Trophoblast cell (in vitro differentiated cells and primary cell): Measurements from ENCODE around the gene GNAL.

Source experiments
- DNase-seq, 2 donors: peaks; one replicate each; pipeline ENCODE4 v3.0.0-alpha.2; 2016
- H2AFZ ChIP-seq: 2 replicates; pipeline ENCODE4 v1.6.1; 2013; ENCODE audit warnings: low read length, moderate library complexity, mild to moderate bottlenecking; ENCODE audit not compliant: insufficient read depth, poor library complexity
- H2AK5ac ChIP-seq: 2 replicates; pipeline ENCODE4 v1.6.1; 2013; ENCODE audit warnings: mild to moderate bottlenecking, low read length
- H2BK120ac ChIP-seq: 2 replicates; pipeline ENCODE4 v1.6.1; 2013; ENCODE audit warnings: low read length, mild to moderate bottlenecking, moderate library complexity; ENCODE audit not compliant: insufficient read depth, poor library complexity
- H2BK12ac ChIP-seq: 2 replicates; pipeline ENCODE4 v1.6.1; 2013; ENCODE audit warnings: mild to moderate bottlenecking, low read length, moderate library complexity
- H2BK5ac ChIP-seq: 2 replicates; pipeline ENCODE4 v1.6.1; 2013; ENCODE audit warnings: low read length, low read depth, moderate library complexity, mild to moderate bottlenecking; ENCODE audit not compliant: poor library complexity
- H3K14ac ChIP-seq: 2 replicates; pipeline ENCODE4 v1.6.1; 2013; ENCODE audit warnings: mild to moderate bottlenecking, low read length
- H3K18ac ChIP-seq: 2 replicates; pipeline ENCODE4 v1.6.1; 2013; ENCODE audit warnings: mild to moderate bottlenecking, low read length
- H3K23ac ChIP-seq: 2 replicates; pipeline ENCODE4 v1.6.1; 2013; ENCODE audit warnings: low read length
- H3K27ac ChIP-seq: 2 replicates; pipeline ENCODE4 v1.5.1; 2013; ENCODE audit warnings: low read depth, mild to moderate bottlenecking, inconsistent platforms, low read length, moderate library complexity
- H3K27me3 ChIP-seq: 2 replicates; pipeline ENCODE4 v1.6.1; 2013; ENCODE audit warnings: inconsistent platforms, mild to moderate bottlenecking, low read length, moderate library complexity; ENCODE audit not compliant: insufficient read depth
- H3K36me3 ChIP-seq, 2 experiments: 1 replicate in 1 of 2; 2 replicates in 1 of 2; pipeline ENCODE4 v1.6.1; 2013; ENCODE audit warnings: low read length in 2 of 2, mild to moderate bottlenecking in 2 of 2, moderate library complexity in 1 of 2; ENCODE audit not compliant: insufficient read depth in 2 of 2, control insufficient read depth in 1 of 2
- H3K4ac ChIP-seq: 2 replicates; pipeline ENCODE4 v1.6.1; 2013; ENCODE audit warnings: low read depth, mild to moderate bottlenecking, low read length, moderate library complexity
- H3K4me1 ChIP-seq, 2 experiments: 1 replicate in 1 of 2; 2 replicates in 1 of 2; pipeline ENCODE4 v1.6.1; 2013; ENCODE audit warnings: low read length in 2 of 2, mild to moderate bottlenecking in 2 of 2, moderate library complexity in 1 of 2; ENCODE audit not compliant: insufficient read depth in 2 of 2, control insufficient read depth in 1 of 2
- H3K4me2 ChIP-seq: 2 replicates; pipeline ENCODE4 v1.6.1; 2013; ENCODE audit warnings: inconsistent platforms, mild to moderate bottlenecking, low read length, moderate library complexity
- H3K4me3 ChIP-seq: 2 replicates; pipeline ENCODE4 v1.5.1; 2013; ENCODE audit warnings: mild to moderate bottlenecking, low read depth, low read length, inconsistent platforms
- H3K79me1 ChIP-seq: one replicate; pipeline ENCODE4 v1.6.1; 2013; ENCODE audit warnings: low read length
- H3K79me2 ChIP-seq: 2 replicates; pipeline ENCODE4 v1.6.1; 2013; ENCODE audit warnings: low read length, mild to moderate bottlenecking; ENCODE audit not compliant: control insufficient read depth, insufficient read depth, poor library complexity
- H3K9ac ChIP-seq: 2 replicates; pipeline ENCODE4 v1.6.1; 2013; ENCODE audit warnings: mild to moderate bottlenecking, low read length
- H3K9me3 ChIP-seq: 2 replicates; pipeline ENCODE4 v1.6.1; 2013; ENCODE audit warnings: low read depth, mild to moderate bottlenecking, control low read depth, inconsistent platforms, low read length; ENCODE audit not compliant: insufficient read depth
- H4K12ac ChIP-seq: 2 replicates; pipeline ENCODE4 v1.6.1; 2013; ENCODE audit warnings: low read depth, mild to moderate bottlenecking, low read length, moderate library complexity
- H4K8ac ChIP-seq: 2 replicates; pipeline ENCODE4 v1.6.1; 2013; ENCODE audit warnings: low read depth, mild to moderate bottlenecking, low read length, moderate library complexity
- H4K91ac ChIP-seq: one replicate; pipeline ENCODE4 v1.6.1; 2013; ENCODE audit warnings: low read depth, mild to moderate bottlenecking, low read length, moderate library complexity
- WGBS: extraction: QIAGEN DNeasy Blood & Tissue Kit; methylation state at CpG from one replicate; pipeline ENCODE4 v1.1.7; 2013; ENCODE audit warnings: missing lambda C conversion rate; ENCODE audit not compliant: insufficient read length, insufficient coverage; ENCODE audit errors: extremely low coverage; 5-methylcytosine and 5-hydroxymethylcytosine counted together

Gene GNAL

GRCh38 chr18:11724781-11725180 is 35.7 kb downstream of the GNAL start:
- Histone ChIP-seq H2BK12ac (no peak overlapping the region), H3K4me3 (no peak overlapping the region), H2BK5ac (no peak overlapping the region), H3K18ac (no peak overlapping the region), H3K36me3 (no peaks in the 10 kb centered on the region), H3K4me1 (no peaks in the 10 kb centered on the region), H3K9me3 (peaks cover 3% of the 10 kb centered on the region), H3K79me2 (no peaks in the 10 kb centered on the region), H4K91ac (no peak overlapping the region), H3K4me2 (no peak overlapping the region), H3K79me1 (no peaks in the 10 kb centered on the region), H3K9ac (no peak overlapping the region), H3K14ac (no peak overlapping the region), H3K27ac (no peak overlapping the region), H2AK5ac (no peak overlapping the region), H3K4ac (no peak overlapping the region), H3K27me3 (no peaks in the 10 kb centered on the region), H2AFZ (no peak overlapping the region), H3K23ac (no peak overlapping the region), H2BK120ac (no peak overlapping the region), H4K12ac (no peak overlapping the region), H4K8ac (no peak overlapping the region)
- WGBS, result no CpG with 5 or more reads among the region's 5 CpGs
- DNase-seq, result no peak

GRCh38 chr18:11726556-11726955 is 37.5 kb downstream of the GNAL start:
- H2AK5ac ChIP-seq, result no peak overlapping the region
- no peak overlapping the region for H3K4me3 ChIP-seq
- H3K27ac ChIP-seq, result no peak overlapping the region
- H4K8ac ChIP-seq, result no peak overlapping the region
- H2BK5ac ChIP-seq, result no peak overlapping the region
- no peak overlapping the region for H3K4me2 ChIP-seq
- no CpG with 5 or more reads among the region's 2 CpGs for WGBS
- H3K14ac ChIP-seq, result no peak overlapping the region
- no peak overlapping the region for H3K9ac ChIP-seq
- H4K12ac ChIP-seq, result no peak overlapping the region
- no peaks in the 10 kb centered on the region for H3K79me2 ChIP-seq
- no peaks in the 10 kb centered on the region for H3K79me1 ChIP-seq
- DNase-seq, result no peak
- H3K4ac ChIP-seq, result no peak overlapping the region
- H2BK120ac ChIP-seq, result no peak overlapping the region
- no peak overlapping the region for H3K23ac ChIP-seq
- H3K9me3 ChIP-seq, result peaks cover 3% of the 10 kb centered on the region
- no peak overlapping the region for H4K91ac ChIP-seq
- H2AFZ ChIP-seq, result no peak overlapping the region
- no peaks in the 10 kb centered on the region for H3K4me1 ChIP-seq
- no peak overlapping the region for H3K18ac ChIP-seq
- no peaks in the 10 kb centered on the region for H3K36me3 ChIP-seq
- no peaks in the 10 kb centered on the region for H3K27me3 ChIP-seq
- no peak overlapping the region for H2BK12ac ChIP-seq

GRCh38 chr18:11728249-11728648 is 39.2 kb downstream of the GNAL start:
- no peak overlapping the region for H2AK5ac ChIP-seq
- no peak overlapping the region for H3K4me2 ChIP-seq
- H3K79me1 ChIP-seq, result no peaks in the 10 kb centered on the region
- H3K23ac ChIP-seq, result no peak overlapping the region
- no peak overlapping the region for H4K8ac ChIP-seq
- H3K9ac ChIP-seq, result no peak overlapping the region
- H3K14ac ChIP-seq, result no peak overlapping the region
- no peak overlapping the region for H2BK120ac ChIP-seq
- no CpG with 5 or more reads among the region's 1 CpG for WGBS
- no peak overlapping the region for H2BK5ac ChIP-seq
- no peak overlapping the region for H3K27ac ChIP-seq
- H4K91ac ChIP-seq, result no peak overlapping the region
- no peak overlapping the region for H3K18ac ChIP-seq
- H4K12ac ChIP-seq, result no peak overlapping the region
- no peak overlapping the region for H2AFZ ChIP-seq
- DNase-seq, result no peak
- H3K9me3 ChIP-seq, result peaks cover 3% of the 10 kb centered on the region
- no peaks in the 10 kb centered on the region for H3K4me1 ChIP-seq
- H3K27me3 ChIP-seq, result no peaks in the 10 kb centered on the region
- no peak overlapping the region for H3K4ac ChIP-seq
- H2BK12ac ChIP-seq, result no peak overlapping the region
- H3K79me2 ChIP-seq, result no peaks in the 10 kb centered on the region
- H3K4me3 ChIP-seq, result no peak overlapping the region
- H3K36me3 ChIP-seq, result no peaks in the 10 kb centered on the region

DNA sequence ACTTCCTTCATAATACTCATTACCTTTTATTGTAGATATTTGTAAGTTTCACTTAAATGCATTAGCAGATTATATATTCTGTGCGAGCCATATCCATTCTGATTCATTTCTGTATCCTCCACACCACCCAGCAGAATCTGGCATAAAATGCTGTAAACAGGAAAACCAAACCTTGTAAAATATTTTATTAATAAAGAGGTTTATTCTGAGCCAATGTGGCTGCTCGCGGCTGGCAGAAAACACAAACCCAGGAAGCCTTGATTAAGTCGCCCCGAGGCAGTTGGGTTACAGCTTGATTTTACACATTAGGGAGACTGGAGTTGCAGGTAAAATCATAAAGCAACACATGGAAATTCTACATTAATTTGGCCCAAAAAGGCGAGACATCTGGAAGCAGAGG is 40.5 kb downstream of the GNAL start:
- Histone ChIP-seq H3K18ac (no peak overlapping the region), H2BK12ac (no peak overlapping the region), H3K79me2 (no peaks in the 10 kb centered on the region), H3K4me2 (no peak overlapping the region), H4K91ac (no peak overlapping the region), H3K79me1 (no peaks in the 10 kb centered on the region), H2BK120ac (no peak overlapping the region), H4K8ac (no peak overlapping the region), H2BK5ac (no peak overlapping the region), H3K27ac (no peak overlapping the region), H3K4ac (no peak overlapping the region), H3K4me3 (no peak overlapping the region), H2AK5ac (no peak overlapping the region), H4K12ac (no peak overlapping the region), H3K36me3 (no peaks in the 10 kb centered on the region), H3K4me1 (no peaks in the 10 kb centered on the region), H2AFZ (no peak overlapping the region), H3K23ac (no peak overlapping the region), H3K9me3 (peaks cover under 1% of the 10 kb centered on the region), H3K9ac (no peak overlapping the region), H3K14ac (no peak overlapping the region), H3K27me3 (no peaks in the 10 kb centered on the region)
- no peak for DNase-seq
- no CpG with 5 or more reads among the region's 6 CpGs for WGBS
